B cell (primary cell): ENCODE data around the gene CRAT. TPM values are rescaled to one million over a fixed set of nuclear protein-coding genes. Genes with fewer than 3 reads are reported as not detected.

Experiments
- ATAC-seq: fragments of 200-7000 bp; cut with Tn5 transposase; one replicate; pipeline ENCODE4 v1.10.0; 2021; ENCODE audit warnings: low read depth, mild to moderate bottlenecking, moderate number of reproducible peaks, moderate library complexity
- CTCF ChIA-PET: fragments of 350-600 bp; sonication (Branson Sonifier 250); formaldehyde crosslinking; loops from one replicate; lab custom pipeline; 2021; ENCODE audit warnings: antibody characterized with exemption, inconsistent platforms; lab: Charles Lee
- POLR2A ChIA-PET: fragments of 350-600 bp; sonication (Branson Sonifier 250); formaldehyde crosslinking; loops from one replicate; lab custom pipeline; 2021; ENCODE audit warnings: antibody characterized with exemption; lab: Charles Lee
- DNase-seq: peaks from one replicate; pipeline ENCODE4 v3.0.0; 2013
- H2AFZ ChIP-seq: 2 replicates; pipeline ENCODE4 v1.6.1; 2012; ENCODE audit warnings: mild to moderate bottlenecking, low read depth, low read length; ENCODE audit not compliant: insufficient read depth, poor library complexity, severe bottlenecking
- H3K27ac ChIP-seq, 2 donors: 1 replicate in 1 of 2; 2 replicates in 1 of 2; pipeline ENCODE4 v1.5.1; 2012 to 2013; ENCODE audit warnings: low read length in 2 of 2, mild to moderate bottlenecking in 2 of 2, moderate library complexity in 1 of 2
- H3K27me3 ChIP-seq, 4 experiments: fragments of 200-600 bp in 1 of 4; sonication (generic) in 1 of 4; replicated peaks in 1 of 4; 1 replicate in 2 of 4; 2 replicates in 2 of 4; pipeline versions ENCODE4 v1.6.1 to v1.7.0; 2013 to 2016; ENCODE audit warnings: low read length in 3 of 4, mild to moderate bottlenecking in 2 of 4, mixed read lengths in 1 of 4, moderate library complexity in 1 of 4; ENCODE audit not compliant: insufficient read depth in 4 of 4, control insufficient read depth in 3 of 4; ENCODE audit errors: control extremely low read depth in 1 of 4
- H3K36me3 ChIP-seq, 2 experiments: replicated peaks in 1 of 2; 1 replicate in 1 of 2; 2 replicates in 1 of 2; pipeline versions ENCODE4 v1.6.1 to v1.7.1; 2013; ENCODE audit warnings: low read length in 1 of 2; ENCODE audit not compliant: insufficient read depth in 2 of 2, control insufficient read depth in 1 of 2; ENCODE audit errors: control extremely low read depth in 1 of 2, extremely low read depth in 1 of 2
- H3K4me1 ChIP-seq, 2 donors: fragments of 200-600 bp in 1 of 2; sonication (generic) in 1 of 2; 1 replicate in 1 of 2; 2 replicates in 1 of 2; pipeline versions ENCODE4 v1.5.1 to v1.6.1; 2013 to 2017; ENCODE audit warnings: low read length in 2 of 2; ENCODE audit not compliant: control insufficient read depth in 2 of 2, insufficient read depth in 2 of 2
- H3K4me2 ChIP-seq: replicated peaks from 2 replicates; pipeline ENCODE3; 2012; ENCODE audit warnings: mild to moderate bottlenecking, low read depth, low read length; ENCODE audit not compliant: poor library complexity, severe bottlenecking
- H3K4me3 ChIP-seq, 5 experiments: fragments of 200-600 bp in 1 of 5; sonication (generic) in 1 of 5; 1 replicate in 3 of 5; 2 replicates in 2 of 5; pipeline versions ENCODE4 v1.5.1 to v1.7.0; 2011 to 2016; ENCODE audit warnings: low read length in 4 of 5, mild to moderate bottlenecking in 4 of 5, low read depth in 2 of 5, control low read depth in 1 of 5, moderate library complexity in 1 of 5; ENCODE audit not compliant: insufficient read depth in 1 of 5; ENCODE audit errors: control extremely low read depth in 1 of 5, extremely low read depth in 1 of 5
- H3K79me2 ChIP-seq: fragments of 200-600 bp; sonication (generic); one replicate; pipeline ENCODE4 v1.6.0; 2016; ENCODE audit warnings: low read length; ENCODE audit not compliant: control insufficient read depth, insufficient read depth
- H3K9ac ChIP-seq: fragments of 200-600 bp; sonication (generic); 2 replicates; pipeline ENCODE4 v1.6.1; 2017; ENCODE audit warnings: mild to moderate bottlenecking, low read length, moderate library complexity
- H3K9me3 ChIP-seq, 3 donors: one replicate each; pipeline versions ENCODE4 v1.6.1 to v1.7.1; 2013; ENCODE audit warnings: low read length in 2 of 3; ENCODE audit not compliant: control insufficient read depth in 2 of 3, insufficient read depth in 1 of 3; ENCODE audit errors: control extremely low read depth in 1 of 3
- H4K20me1 ChIP-seq: 2 replicates; pipeline ENCODE4 v1.6.0; 2012; ENCODE audit warnings: mild to moderate bottlenecking, low read length; ENCODE audit not compliant: insufficient read depth, control insufficient read depth, poor library complexity, severe bottlenecking
- H3K27ac Mint-ChIP-seq: one replicate; pipeline ENCODE4 v1.8.0; 2021; ENCODE audit warnings: mixed read lengths
- H3K27me3 Mint-ChIP-seq: one replicate; pipeline ENCODE4 v1.8.0; 2021; ENCODE audit warnings: mixed read lengths
- H3K4me1 Mint-ChIP-seq: one replicate; pipeline ENCODE4 v1.8.0; 2021; ENCODE audit warnings: mixed read lengths
- H3K4me3 Mint-ChIP-seq: one replicate; pipeline ENCODE4 v1.8.0; 2021; ENCODE audit warnings: mixed read lengths
- H3K9me3 Mint-ChIP-seq: one replicate; pipeline ENCODE4 v1.8.0; 2022; ENCODE audit warnings: mixed read lengths; ENCODE audit not compliant: insufficient read depth
- CTCF ChIP-seq: fragments of 200-600 bp; IDR thresholded peaks from one replicate; pipeline ENCODE4 v1.8.0; 2022; ENCODE audit warnings: antibody characterized with exemption, mild to moderate bottlenecking
- EZH2 ChIP-seq: IDR thresholded peaks from 2 replicates; pipeline ENCODE4 v1.6.1; 2012; ENCODE audit warnings: borderline replicate concordance, low read depth, mild to moderate bottlenecking, moderate library complexity, low read length; ENCODE audit not compliant: insufficient read depth, poor library complexity, severe bottlenecking
- WGBS: methylation state at CpG from one replicate; pipeline ENCODE4 v1.1.5; 2013; ENCODE audit warnings: missing lambda C conversion rate; ENCODE audit not compliant: insufficient coverage; 5-methylcytosine and 5-hydroxymethylcytosine counted together
- intact Hi-C: fragments of 100-400 bp; cut with micrococcal nuclease; formaldehyde crosslinking; loops from one replicate; pipeline ENCODE4 v1.10.0; 2022
- polyA plus RNA-seq: library from polyadenylated mRNA; depleted of rRNA; stranded (reverse); fragments of >200 nt; gene quantifications from 2 replicates; pipeline ENCODE4 v1.2.3, GENCODE V29; 2012
- total RNA-seq, 2 donors: library from RNA; stranded (reverse); fragments of 120-200 nt in 1 of 2; gene quantifications; 1 replicate in 1 of 2; 2 replicates in 1 of 2; pipeline versions ENCODE4 v1.2.3 to v1.2.4, GENCODE V29; 2013 to 2022

CRAT gene
- total and polyA plus RNA-seq, 2 donors (not counting 1 experiment from before 2014, with no cell fraction given), result 8.0 to 14.1 TPM

GRCh38 chr9:129107651-129108050, 2.9 kb downstream of the CRAT start:
- DNase-seq, result no peak
- intact Hi-C loops, result no loop called here
- no peak overlapping the region for H3K9ac ChIP-seq
- no peaks in the 10 kb centered on the region for H3K36me3 ChIP-seq
- H4K20me1 ChIP-seq, result no peaks in the 10 kb centered on the region
- H3K9me3 ChIP-seq, result no peaks in the 10 kb centered on the region
- H3K4me3 ChIP-seq, result no peak overlapping the region
- no peak for TF ChIP-seq CTCF
- TF ChIP-seq EZH2, result no peak
- Mint-ChIP-seq H3K27ac (no peak overlapping the region), H3K9me3 (no peaks in the 10 kb centered on the region), H3K4me3 (no peak overlapping the region), H3K4me1 (peaks cover 15% of the 10 kb centered on the region), H3K27me3 (no peaks in the 10 kb centered on the region)
- no peak overlapping the region for H2AFZ ChIP-seq
- ChIA-PET POLR2A (no interaction called here), CTCF (no interaction called here)
- no peak for ATAC-seq
- H3K4me2 ChIP-seq, result no peak overlapping the region
- 93% methylated on average over 13 of the region's 13 CpGs for WGBS
- H3K4me1 ChIP-seq, result peaks cover 12 to 15% of the 10 kb centered on the region in 2 donors
- peaks cover 14% of the 10 kb centered on the region for H3K79me2 ChIP-seq
- H3K27me3 ChIP-seq, result no peaks in the 10 kb centered on the region
- no peak overlapping the region for H3K27ac ChIP-seq

- TF ChIP-seq EZH2, result no peak
- TF ChIP-seq CTCF, result no peak
- Mint-ChIP-seq H3K4me3 (no peak overlapping the region), H3K27me3 (no peaks in the 10 kb centered on the region), H3K4me1 (peaks cover 8% of the 10 kb centered on the region), H3K9me3 (no peaks in the 10 kb centered on the region), H3K27ac (no peak overlapping the region)
- WGBS, result 90% methylated on average over 14 of the region's 17 CpGs
- Histone ChIP-seq H3K4me1 (peaks cover 3 to 6% of the 10 kb centered on the region in 2 donors), H3K9me3 (no peaks in the 10 kb centered on the region), H3K27ac (no peak overlapping the region), H3K79me2 (no peaks in the 10 kb centered on the region), H2AFZ (no peak overlapping the region), H3K4me3 (no peak overlapping the region), H3K27me3 (no peaks in the 10 kb centered on the region), H4K20me1 (no peaks in the 10 kb centered on the region), H3K36me3 (no peaks in the 10 kb centered on the region), H3K9ac (no peak overlapping the region), H3K4me2 (no peak overlapping the region)
- CTCF ChIA-PET, result no interaction called here
- intact Hi-C loops, result no loop called here
- DNase-seq, result no peak
- ATAC-seq, result no peak
- POLR2A ChIA-PET, result no interaction called here
These were observed 4.5 kb downstream of the CRAT start for GRCh38 chr9:129105857-129106694.
